Common myeloid progenitor, CD34-positive (primary cell): ENCODE data around the gene EXT2.

Experiments
- CTCF ChIA-PET: fragments of 350-600 bp; sonication (Branson Sonifier 250); formaldehyde crosslinking; loops from one replicate; lab custom pipeline; 2021; ENCODE audit warnings: antibody characterized with exemption; lab: Charles Lee
- POLR2A ChIA-PET: fragments of 350-600 bp; sonication (Branson Sonifier 250); formaldehyde crosslinking; loops from one replicate; lab custom pipeline; 2021; ENCODE audit warnings: antibody characterized with exemption; lab: Charles Lee
- DNase-seq, 3 donors: peaks; one replicate each; pipeline versions ENCODE4 v3.0.0 to v3.0.0-alpha.2; 2013
- H3K27ac ChIP-seq, 2 experiments: 1 replicate in 1 of 2; 2 replicates in 1 of 2; pipeline ENCODE4 v1.7.0; 2013; ENCODE audit warnings: inconsistent platforms in 2 of 2, low read length in 2 of 2, mild to moderate bottlenecking in 2 of 2, low read depth in 1 of 2, moderate library complexity in 1 of 2; ENCODE audit not compliant: severe bottlenecking in 2 of 2, insufficient read depth in 1 of 2, poor library complexity in 1 of 2
- H3K27me3 ChIP-seq, 5 experiments: replicated peaks in 2 of 5; 1 replicate in 3 of 5; 2 replicates in 2 of 5; pipeline versions ENCODE4 v1.6.1 to v1.7.0; 2013; ENCODE audit warnings: low read length in 4 of 5, mild to moderate bottlenecking in 2 of 5, moderate library complexity in 2 of 5, inconsistent platforms in 1 of 5; ENCODE audit not compliant: insufficient read depth in 5 of 5, control insufficient read depth in 4 of 5
- H3K36me3 ChIP-seq, 4 experiments: 1 replicate in 2 of 4; 2 replicates in 2 of 4; pipeline versions ENCODE4 v1.6.1 to v1.7.0; 2013; ENCODE audit warnings: low read length in 3 of 4, control low read depth in 1 of 4, mild to moderate bottlenecking in 1 of 4; ENCODE audit not compliant: control insufficient read depth in 4 of 4, insufficient read depth in 4 of 4
- H3K4me1 ChIP-seq, 4 experiments: 1 replicate in 3 of 4; 2 replicates in 1 of 4; pipeline versions ENCODE4 v1.6.1 to v1.7.1; 2013; ENCODE audit warnings: low read length in 3 of 4, mild to moderate bottlenecking in 3 of 4, control low read depth in 1 of 4, inconsistent platforms in 1 of 4, moderate library complexity in 1 of 4; ENCODE audit not compliant: control insufficient read depth in 4 of 4, insufficient read depth in 4 of 4; ENCODE audit errors: control extremely low read depth in 1 of 4
- H3K4me3 ChIP-seq, 7 experiments: 1 replicate in 4 of 7; 2 replicates in 3 of 7; pipeline versions ENCODE4 v1.5.1 to v1.7.0; 2013; ENCODE audit warnings: mild to moderate bottlenecking in 7 of 7, low read length in 6 of 7, moderate library complexity in 6 of 7, inconsistent platforms in 2 of 7, low read depth in 2 of 7, control low read depth in 1 of 7; ENCODE audit not compliant: insufficient read depth in 4 of 7, control insufficient read depth in 1 of 7; ENCODE audit errors: extremely low read depth in 1 of 7
- H3K9me3 ChIP-seq, 5 experiments: 1 replicate in 4 of 5; 2 replicates in 1 of 5; pipeline versions ENCODE4 v1.6.1 to v1.7.1; 2013; ENCODE audit warnings: low read length in 4 of 5, mild to moderate bottlenecking in 2 of 5, inconsistent platforms in 1 of 5, low read depth in 1 of 5, moderate library complexity in 1 of 5; ENCODE audit not compliant: control insufficient read depth in 4 of 5, insufficient read depth in 2 of 5; ENCODE audit errors: control extremely low read depth in 1 of 5
- WGBS: methylation state at CpG from one replicate; pipeline ENCODE4 v1.1.5; 2013; ENCODE audit not compliant: insufficient coverage; 5-methylcytosine and 5-hydroxymethylcytosine counted together

Gene EXT2

DNA sequence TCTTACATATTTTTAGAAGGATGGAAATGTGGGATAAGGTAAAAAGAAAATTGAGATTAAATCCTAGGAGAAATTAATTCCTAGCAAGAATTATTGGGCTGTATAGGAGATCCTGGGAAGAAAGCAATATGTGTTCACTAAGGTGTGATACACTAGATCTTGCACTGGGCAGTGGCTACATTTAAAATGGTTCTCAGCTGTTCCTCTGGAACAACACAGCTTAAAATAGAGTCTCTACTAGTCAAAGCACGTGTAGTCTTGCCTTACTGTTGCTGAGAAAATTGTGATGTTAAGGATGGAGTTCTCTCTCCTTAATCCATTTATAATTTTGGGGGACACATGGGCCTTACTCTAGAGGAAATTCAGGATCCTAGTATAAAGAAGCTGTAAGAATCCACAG lies 54.9 kb downstream of the EXT2 start:
- Histone ChIP-seq H3K27ac (no peak overlapping the region), H3K36me3 (peaks cover 13 to 38% (median 18%) of the 10 kb centered on the region in 4 experiments), H3K27me3 (no peaks in the 10 kb centered on the region), H3K9me3 (peaks cover 0 to 19% (median 0%) of the 10 kb centered on the region in 5 experiments), H3K4me3 (no peak overlapping the region), H3K4me1 (no peaks in the 10 kb centered on the region)
- ChIA-PET POLR2A (no interaction called here), CTCF (no interaction called here)
- no peak for DNase-seq
- 100% methylated on average over 1 of the region's 1 CpG for WGBS

DNA sequence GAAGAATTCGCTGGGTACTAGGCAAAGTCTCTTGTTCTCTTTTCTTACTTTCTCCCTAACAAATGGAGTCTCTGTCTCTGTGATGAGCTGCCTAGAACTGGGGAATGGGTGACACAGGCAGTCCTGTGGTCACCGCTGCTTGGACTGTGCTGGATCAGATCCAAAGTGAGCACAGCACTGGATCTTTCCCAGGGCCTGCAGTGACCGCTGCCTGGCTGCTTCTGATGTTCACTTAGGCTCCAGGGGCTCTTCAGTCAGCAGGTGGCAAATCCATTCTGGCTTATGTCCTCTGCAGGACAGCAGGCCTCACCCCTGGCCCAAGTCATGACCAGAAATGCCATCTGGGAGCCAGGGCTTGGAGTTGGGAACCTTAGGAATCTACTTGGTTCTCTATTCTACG lies 61.5 kb downstream of the EXT2 start:
- ChIA-PET CTCF (no interaction called here), POLR2A (no interaction called here)
- no peaks in the 10 kb centered on the region for H3K4me1 ChIP-seq
- peaks cover 13 to 43% (median 15%) of the 10 kb centered on the region in 4 experiments for H3K36me3 ChIP-seq
- no peak overlapping the region for H3K4me3 ChIP-seq
- no peak overlapping the region for H3K27ac ChIP-seq
- DNase-seq, result no peak
- WGBS, result 100% methylated on average over 3 of the region's 4 CpGs
- no peaks in the 10 kb centered on the region for H3K27me3 ChIP-seq
- H3K9me3 ChIP-seq, result peaks cover 2 to 40% (median 8%) of the 10 kb centered on the region in 5 experiments

DNA sequence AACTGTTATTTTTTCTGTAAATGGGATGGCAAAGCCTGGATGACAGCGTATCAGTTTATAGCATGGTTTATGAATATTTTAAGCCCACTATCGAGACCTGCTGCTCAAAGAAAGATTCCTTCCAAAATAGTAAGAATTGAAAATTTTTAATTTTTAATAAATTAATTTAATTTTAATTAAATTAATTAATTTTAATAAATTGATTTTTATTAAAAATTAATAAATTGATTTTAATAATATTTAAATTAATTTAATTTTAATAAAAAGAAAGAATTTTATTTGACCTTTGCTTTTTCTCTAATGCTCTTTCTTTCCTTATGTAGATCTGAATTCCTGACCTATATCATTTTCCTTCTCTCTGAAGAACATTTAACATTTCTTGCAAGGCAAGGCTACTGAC lies 62.9 kb downstream of the EXT2 start:
- CTCF ChIA-PET, result no interaction called here
- POLR2A ChIA-PET, result no interaction called here
- peaks cover 2 to 35% (median 8%) of the 10 kb centered on the region in 5 experiments for H3K9me3 ChIP-seq
- no peaks in the 10 kb centered on the region for H3K27me3 ChIP-seq
- no peak overlapping the region for H3K4me3 ChIP-seq
- H3K36me3 ChIP-seq, result peaks cover 11 to 39% (median 14%) of the 10 kb centered on the region in 4 experiments
- WGBS, result no CpG with 5 or more reads among the region's 2 CpGs
- H3K27ac ChIP-seq, result no peak overlapping the region
- no peak for DNase-seq
- H3K4me1 ChIP-seq, result no peaks in the 10 kb centered on the region

DNA sequence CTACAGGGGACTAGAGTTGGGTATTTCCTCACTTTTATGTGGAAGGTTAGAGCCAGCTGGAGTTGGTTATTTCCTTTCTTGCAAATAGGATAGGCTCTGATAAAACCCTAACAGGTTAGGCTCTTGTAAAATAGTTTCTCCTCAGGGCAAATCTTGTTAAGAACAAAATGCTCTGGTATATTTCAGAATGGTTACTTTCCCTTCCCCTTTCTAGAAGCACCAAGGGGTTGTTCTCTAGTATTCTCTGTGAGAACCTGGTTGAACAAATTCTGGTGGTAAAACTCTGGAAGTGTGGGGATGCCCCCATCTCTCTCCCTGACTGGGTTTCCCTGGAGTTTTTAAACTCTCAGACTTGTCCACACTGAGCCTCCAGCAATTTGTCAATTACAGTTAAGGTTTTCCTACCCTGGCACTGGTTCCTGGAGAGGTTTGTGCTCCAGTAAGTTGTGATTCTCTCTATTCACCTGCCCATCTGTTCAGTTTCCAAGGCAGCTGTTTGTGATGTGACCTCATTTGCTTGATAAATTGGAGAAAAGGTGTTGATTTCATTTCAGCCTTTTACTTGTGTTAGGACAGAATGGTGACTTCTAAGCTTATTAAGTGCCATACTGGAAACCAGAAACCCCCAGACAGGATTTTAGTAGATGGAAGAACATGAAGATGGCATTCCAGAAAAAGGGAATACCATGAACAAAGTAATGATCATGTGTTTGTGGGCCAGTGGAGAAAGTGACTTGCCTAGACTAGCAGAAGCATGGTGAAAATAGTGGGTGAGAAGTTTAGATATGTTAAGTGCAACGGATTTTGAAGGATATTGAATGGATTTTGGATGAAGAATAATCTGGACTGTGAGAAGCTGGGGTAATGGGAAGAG lies 64.6 kb downstream of the EXT2 start:
- no peaks in the 10 kb centered on the region for H3K4me1 ChIP-seq
- no peaks in the 10 kb centered on the region for H3K27me3 ChIP-seq
- ChIA-PET CTCF (no interaction called here), POLR2A (no interaction called here)
- 100% methylated on average over 1 of the region's 1 CpG for WGBS
- no peak for DNase-seq
- peaks cover 7 to 30% (median 8%) of the 10 kb centered on the region in 5 experiments for H3K9me3 ChIP-seq
- no peak overlapping the region for H3K4me3 ChIP-seq
- H3K36me3 ChIP-seq, result peaks cover 8 to 39% (median 12%) of the 10 kb centered on the region in 4 experiments
- H3K27ac ChIP-seq, result no peak overlapping the region

DNA sequence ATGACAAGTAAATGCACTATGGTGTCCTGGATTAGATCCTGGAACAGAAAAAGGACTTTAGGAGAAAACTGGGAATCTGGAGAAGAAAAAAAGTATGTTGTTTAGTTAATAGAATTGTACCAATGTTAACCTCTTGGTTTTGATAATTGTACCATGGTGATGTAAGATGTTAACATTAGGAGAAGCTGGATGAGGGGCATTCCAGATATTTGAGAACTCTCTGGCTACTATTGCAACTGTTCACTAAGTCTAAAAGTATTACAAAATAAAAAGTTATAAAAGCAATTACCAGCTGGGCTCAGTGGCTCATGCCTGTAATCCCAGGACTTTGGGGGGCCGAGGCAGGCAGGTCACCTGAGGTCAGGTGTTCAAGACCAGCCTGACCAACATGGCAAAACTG lies 66.5 kb downstream of the EXT2 start:
- ChIA-PET CTCF (no interaction called here), POLR2A (no interaction called here)
- Histone ChIP-seq H3K27me3 (no peaks in the 10 kb centered on the region), H3K9me3 (peaks cover 5 to 23% (median 8%) of the 10 kb centered on the region in 5 experiments), H3K4me3 (no peak overlapping the region), H3K36me3 (peaks cover 3 to 28% (median 12%) of the 10 kb centered on the region in 4 experiments), H3K27ac (no peak overlapping the region), H3K4me1 (no peaks in the 10 kb centered on the region)
- no CpG with 5 or more reads among the region's 1 CpG for WGBS
- no peak for DNase-seq

DNA sequence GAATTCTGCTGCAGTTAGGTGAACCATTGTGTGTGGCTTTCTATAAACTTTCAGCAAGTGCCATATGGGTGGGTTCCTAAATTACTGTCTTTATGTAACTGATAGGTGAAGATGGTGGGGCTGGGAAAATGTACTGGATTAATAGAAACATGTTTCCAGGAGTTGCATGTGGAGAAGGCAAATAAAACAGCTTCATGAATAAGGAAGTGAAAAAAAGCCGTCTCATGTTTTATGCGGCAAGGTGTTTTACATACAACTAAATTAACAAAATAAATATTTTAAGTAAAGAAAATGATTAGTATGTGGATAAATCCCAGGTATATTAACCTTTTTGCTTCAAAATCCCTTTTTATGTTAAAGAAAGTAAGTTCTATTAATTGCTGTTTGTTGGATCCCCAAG lies 67.2 kb downstream of the EXT2 start:
- H3K27me3 ChIP-seq, result no peaks in the 10 kb centered on the region
- no peaks in the 10 kb centered on the region for H3K4me1 ChIP-seq
- peak in 2 of 3 donors; percentile 1 to 8 for DNase-seq
- ChIA-PET CTCF (no interaction called here), POLR2A (no interaction called here)
- H3K36me3 ChIP-seq, result peaks cover 4 to 22% (median 9%) of the 10 kb centered on the region in 4 experiments
- no CpG with 5 or more reads among the region's 2 CpGs for WGBS
- H3K4me3 ChIP-seq, result no peak overlapping the region
- peaks cover 0 to 16% (median 7%) of the 10 kb centered on the region in 5 experiments for H3K9me3 ChIP-seq
- no peak overlapping the region for H3K27ac ChIP-seq

DNA sequence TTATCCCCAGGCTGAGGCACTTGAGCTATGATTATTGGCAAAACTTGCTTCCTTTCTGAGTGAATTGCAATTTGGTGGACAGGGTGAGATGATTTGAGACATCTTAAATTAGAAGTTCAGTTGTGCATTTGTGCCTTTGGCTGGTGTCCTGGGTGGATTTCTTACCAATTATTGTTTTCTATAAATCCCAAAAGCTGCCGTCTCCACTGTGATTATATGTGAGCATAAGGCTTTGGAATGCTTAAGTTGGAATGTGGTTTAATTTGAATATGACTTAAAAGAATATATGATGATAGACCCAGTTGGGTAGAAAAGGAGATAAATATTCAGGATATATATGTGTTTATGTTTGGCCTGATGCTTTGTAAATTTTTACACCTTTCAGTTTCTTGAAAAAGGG lies 70.0 kb downstream of the EXT2 start:
- H3K4me1 ChIP-seq, result no peaks in the 10 kb centered on the region
- ChIA-PET POLR2A (no interaction called here), CTCF (no interaction called here)
- H3K9me3 ChIP-seq, result peaks cover 0 to 5% (median 0%) of the 10 kb centered on the region in 5 experiments
- H3K27ac ChIP-seq, result no peak overlapping the region
- H3K27me3 ChIP-seq, result no peaks in the 10 kb centered on the region
- no CpG with 5 or more reads among the region's 1 CpG for WGBS
- DNase-seq, result no peak
- no peak overlapping the region for H3K4me3 ChIP-seq
- peaks cover 2 to 8% (median 4%) of the 10 kb centered on the region in 4 experiments for H3K36me3 ChIP-seq
